Heart right ventricle (tissue), 16 donors: ENCODE data around the gene BIN1. TPM values are rescaled to one million over a fixed set of nuclear protein-coding genes. Genes with fewer than 3 reads are reported as not detected.
A peak's percentile ranks its signal among the peaks of the same experiment; 100 is the strongest.

Source experiments
- ATAC-seq, 8 donors: fragments of 200-7000 bp; cut with Tn5 transposase; one replicate each; pipeline ENCODE4 v1.9.1; 2020; ENCODE audit warnings: mild to moderate bottlenecking in 8 of 8, moderate library complexity in 8 of 8, moderate number of reproducible peaks in 1 of 8
- DNase-seq, 2 donors: peaks; one replicate each; pipeline ENCODE4 v3.0.0-alpha.2; 2020
- H3K27ac ChIP-seq, 10 donors: fragments of 200-600 bp; sonication (generic) in 2 of 10; one replicate each; pipeline versions ENCODE4 v1.5.0 to v1.8.0; 2020 to 2022; ENCODE audit warnings: mild to moderate bottlenecking in 3 of 10
- H3K27me3 ChIP-seq, 7 donors: fragments of 200-600 bp; one replicate each; pipeline ENCODE4 v1.8.0; 2021 to 2022; ENCODE audit warnings: mild to moderate bottlenecking in 2 of 7
- H3K36me3 ChIP-seq, 9 donors: fragments of 200-600 bp; sonication (generic) in 1 of 9; one replicate each; pipeline versions ENCODE4 v1.5.0 to v1.8.0; 2020 to 2022; ENCODE audit warnings: mild to moderate bottlenecking in 2 of 9
- H3K4me1 ChIP-seq, 9 donors: fragments of 200-600 bp; sonication (generic) in 1 of 9; one replicate each; pipeline versions ENCODE4 v1.5.0 to v1.8.0; 2020 to 2022; ENCODE audit warnings: mild to moderate bottlenecking in 4 of 9
- H3K4me3 ChIP-seq, 10 donors: fragments of 200-600 bp; sonication (generic) in 2 of 10; one replicate each; pipeline versions ENCODE4 v1.5.0 to v1.8.0; 2020 to 2022; ENCODE audit warnings: mild to moderate bottlenecking in 7 of 10, moderate library complexity in 2 of 10
- H3K9me3 ChIP-seq, 11 donors: fragments of 200-600 bp in 10 of 11; sonication (generic) in 2 of 11; one replicate each; pipeline versions ENCODE4 v1.5.0 to v1.8.0; 2013 to 2022; ENCODE audit warnings: mild to moderate bottlenecking in 2 of 11, control low read depth in 1 of 11, moderate library complexity in 1 of 11
- WGBS, 2 donors: extraction: QIAGEN DNeasy Blood & Tissue Kit; methylation state at CpG; one replicate each; pipeline ENCODE4 v1.1.7; 2013; ENCODE audit warnings: inconsistent platforms in 1 of 2; 5-methylcytosine and 5-hydroxymethylcytosine counted together
- intact Hi-C, 10 donors: fragments of 100-400 bp; cut with DNase I; formaldehyde crosslinking; loops; one replicate each; pipeline versions ENCODE4 v1.11.1 to v1.14.2; 2022
- polyA plus RNA-seq, 2 donors: library from polyadenylated mRNA; stranded (reverse); fragments of 200-250 nt; gene quantifications; one replicate each; pipeline ENCODE4 v1.2.3, GENCODE V29; 2013
- total RNA-seq, 10 donors: library from RNA; stranded (reverse); fragmentation: NEBNext Ultra II Directional in 3 of 10; extraction: Animal tissue kit (Norgen Biotek cat#: 25700) in 3 of 10; gene quantifications; one replicate each; pipeline versions ENCODE4 v1.2.1 to v1.2.4, GENCODE V29; 2021 to 2023
- TF ChIP-seq, protein P1 (sequence below), 9 donors: fragments of 200-600 bp; sonication (generic) in 2 of 9; IDR thresholded peaks; one replicate each; pipeline versions ENCODE4 v1.5.0 to v1.8.0; 2021 to 2022; ENCODE audit warnings: antibody characterized with exemption in 9 of 9, mild to moderate bottlenecking in 5 of 9, moderate library complexity in 1 of 9
- donor health status: Arrhythmogenic right ventricular cardiomyopathy.
- donor health status: ischemic (EF 13 %, LVEDD 7.1; RV severe dilation, severe dysfunction).
- donor health status: healthy with polysubstance abuse.
- donor health status: DM: no; HTN: yes; CAD: no.
- donor health status: DM: no; HTN: no; CAD: no.
- donor health status: ischemic (EF 25% LVEDD 6.9; RV normal size, moderate dysfunction).
- donor health status: ischemic (EF 25% LVEDD 5.7; RV mildly dilated, moderate dysfunction).
- donor health status: healthy.
- donor health status: DM: yes; HTN: yes; CAD: no.
- donor health status: Ischemic cardiomyopathy.
- donor health status: ischemic (EF 35%, LVEDD 5.7; RV mildly dilated, moderate dysfunction).
- donor health status: nonischemic (EF 11% LVEDD 7.7; RV severe dilation, severe dysfunction).
- donor health status: DM: yes; HTN: yes; CAD: no.
- donor health status: PGD.
- donor health status: ischemic (EF 29% LVEDD 5.4; RV normal size, mild dysfunction).
- donor health status: nonischemic (EF 23%, LVEDD 6.1; RV moderate dilation, normal function).

BIN1 gene
- total and polyA plus RNA-seq, 12 donors = 8.4 to 21.7 (median 16.0) TPM

DNA sequence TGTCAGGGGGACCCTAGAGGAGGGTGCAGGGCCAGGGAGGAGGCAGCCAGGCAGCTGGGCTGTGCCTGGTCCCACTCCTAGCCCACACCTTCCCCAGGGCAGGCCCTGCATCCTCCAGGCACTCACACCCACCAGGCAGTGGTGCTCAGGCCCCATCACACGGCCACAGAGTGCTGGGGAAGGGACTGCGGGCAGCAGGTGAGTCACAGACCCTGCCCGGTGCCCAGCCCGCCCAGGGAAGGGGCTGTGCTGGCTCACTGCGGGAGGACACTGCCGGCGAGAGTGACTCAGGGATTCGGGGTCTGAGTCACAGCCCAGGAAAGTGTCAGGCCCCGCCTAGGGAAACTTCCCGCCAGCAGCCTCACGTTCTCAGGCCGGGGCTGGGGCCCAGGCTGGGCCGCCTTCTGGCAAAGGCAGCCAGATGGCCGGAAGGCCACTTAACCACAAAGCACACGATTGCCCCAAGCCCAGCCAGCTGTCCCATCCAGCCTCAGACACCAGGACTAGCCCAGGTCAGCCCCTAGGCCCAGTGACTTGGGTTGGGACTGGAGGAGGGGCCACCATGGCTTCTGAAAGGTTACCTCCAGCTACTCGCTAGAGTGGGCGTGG, 42.2 kb downstream of the BIN1 start:
- peak overlapping the region in 2 of 10 donors; percentile 5 to 22 for H3K4me3 ChIP-seq
- DNase-seq = peak; percentile 86 to 87
- H3K9me3 ChIP-seq = no peaks in the 10 kb centered on the region
- peak overlapping the region in 9 of 10 donors; percentile 38 to 76 (median 63) for H3K27ac ChIP-seq
- peaks cover 0 to 55% (median 33%) of the 10 kb centered on the region in 9 donors for H3K4me1 ChIP-seq
- WGBS, 2 donors = 27 to 35% methylated on average over 17 of the region's 17 CpGs
- intact Hi-C loops = loop anchor here in 4 of 10 donors (5.0 to 10.0 kb wide), 3 partner anchors 43 to 230 kb away; partner anchors contain the start of genes BIN1 (in 2 of the 4) and ERCC3 (in 2 of the 4)
- no peaks in the 10 kb centered on the region for H3K27me3 ChIP-seq
- TF ChIP-seq, protein P1, sequence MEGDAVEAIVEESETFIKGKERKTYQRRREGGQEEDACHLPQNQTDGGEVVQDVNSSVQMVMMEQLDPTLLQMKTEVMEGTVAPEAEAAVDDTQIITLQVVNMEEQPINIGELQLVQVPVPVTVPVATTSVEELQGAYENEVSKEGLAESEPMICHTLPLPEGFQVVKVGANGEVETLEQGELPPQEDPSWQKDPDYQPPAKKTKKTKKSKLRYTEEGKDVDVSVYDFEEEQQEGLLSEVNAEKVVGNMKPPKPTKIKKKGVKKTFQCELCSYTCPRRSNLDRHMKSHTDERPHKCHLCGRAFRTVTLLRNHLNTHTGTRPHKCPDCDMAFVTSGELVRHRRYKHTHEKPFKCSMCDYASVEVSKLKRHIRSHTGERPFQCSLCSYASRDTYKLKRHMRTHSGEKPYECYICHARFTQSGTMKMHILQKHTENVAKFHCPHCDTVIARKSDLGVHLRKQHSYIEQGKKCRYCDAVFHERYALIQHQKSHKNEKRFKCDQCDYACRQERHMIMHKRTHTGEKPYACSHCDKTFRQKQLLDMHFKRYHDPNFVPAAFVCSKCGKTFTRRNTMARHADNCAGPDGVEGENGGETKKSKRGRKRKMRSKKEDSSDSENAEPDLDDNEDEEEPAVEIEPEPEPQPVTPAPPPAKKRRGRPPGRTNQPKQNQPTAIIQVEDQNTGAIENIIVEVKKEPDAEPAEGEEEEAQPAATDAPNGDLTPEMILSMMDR (IDR thresholded peaks at IDR 0.05) = peak in 2 of 9 donors; percentile 11 to 21
- ATAC-seq = peak; percentile 86 to 93 (median 89)
- H3K36me3 ChIP-seq = peaks cover 0 to 33% (median 0%) of the 10 kb centered on the region in 9 donors

DNA sequence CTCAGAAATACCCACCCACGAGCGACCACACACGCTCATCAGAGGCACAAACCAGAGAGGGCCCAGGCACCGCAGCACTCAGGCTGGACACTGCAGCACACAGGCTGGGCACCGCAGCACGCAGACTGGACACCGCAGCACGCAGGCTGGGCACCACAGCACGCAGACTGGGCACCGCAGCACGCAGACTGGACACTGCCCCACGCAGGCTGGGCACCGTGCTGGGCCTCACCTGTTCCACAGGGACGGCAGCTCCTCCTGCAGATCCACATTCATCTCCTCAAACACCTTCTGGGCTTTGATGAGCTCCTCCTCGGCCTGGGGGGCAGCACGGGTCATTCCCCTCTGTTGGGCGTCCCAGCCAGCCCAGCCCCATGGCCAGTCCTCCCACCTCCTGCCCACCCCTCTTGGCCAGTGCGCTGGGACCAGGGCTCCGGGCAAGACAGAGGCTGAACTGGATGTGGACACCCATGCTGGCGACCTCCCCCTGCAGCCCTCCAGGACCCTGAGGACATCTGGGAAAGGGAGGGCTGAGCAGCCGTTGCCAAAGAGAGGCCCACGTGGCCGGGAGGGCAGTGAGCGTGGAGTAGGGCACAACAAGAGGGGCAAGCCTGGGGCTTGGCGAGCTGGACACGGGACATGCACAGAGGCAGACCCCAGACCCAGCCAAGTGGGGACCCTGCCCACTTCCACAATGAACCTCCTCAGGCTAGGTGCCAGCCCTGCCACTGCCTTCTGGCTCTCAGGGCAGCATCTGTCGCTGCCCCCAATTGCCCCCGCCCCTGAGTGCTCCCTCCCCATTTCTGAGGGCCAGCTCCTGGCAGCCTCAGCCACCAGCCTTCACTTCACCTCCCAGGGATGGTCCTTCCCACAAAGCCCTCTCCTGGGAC, 43.0 kb downstream of the BIN1 start:
- ATAC-seq (no peak), DNase-seq (no peak)
- peaks cover 0 to 29% (median 0%) of the 10 kb centered on the region in 9 donors for H3K36me3 ChIP-seq
- no peaks in the 10 kb centered on the region for H3K9me3 ChIP-seq
- no peaks in the 10 kb centered on the region for H3K27me3 ChIP-seq
- WGBS, 2 donors = 93 to 95% methylated on average over 28 of the region's 28 CpGs
- TF ChIP-seq, protein P1 (IDR thresholded peaks at IDR 0.05) = no peak
- H3K27ac ChIP-seq = peak overlapping the region in 9 of 10 donors; percentile 38 to 76 (median 59)
- intact Hi-C loops = loop anchor here in 3 of 10 donors (10.0 kb wide), 2 partner anchors 111 to 231 kb away; partner anchors contain the start of gene ERCC3 (in 2 of the 3)
- peaks cover 0 to 55% (median 33%) of the 10 kb centered on the region in 9 donors for H3K4me1 ChIP-seq
- peak overlapping the region in 1 of 10 donors; percentile 5 for H3K4me3 ChIP-seq

DNA sequence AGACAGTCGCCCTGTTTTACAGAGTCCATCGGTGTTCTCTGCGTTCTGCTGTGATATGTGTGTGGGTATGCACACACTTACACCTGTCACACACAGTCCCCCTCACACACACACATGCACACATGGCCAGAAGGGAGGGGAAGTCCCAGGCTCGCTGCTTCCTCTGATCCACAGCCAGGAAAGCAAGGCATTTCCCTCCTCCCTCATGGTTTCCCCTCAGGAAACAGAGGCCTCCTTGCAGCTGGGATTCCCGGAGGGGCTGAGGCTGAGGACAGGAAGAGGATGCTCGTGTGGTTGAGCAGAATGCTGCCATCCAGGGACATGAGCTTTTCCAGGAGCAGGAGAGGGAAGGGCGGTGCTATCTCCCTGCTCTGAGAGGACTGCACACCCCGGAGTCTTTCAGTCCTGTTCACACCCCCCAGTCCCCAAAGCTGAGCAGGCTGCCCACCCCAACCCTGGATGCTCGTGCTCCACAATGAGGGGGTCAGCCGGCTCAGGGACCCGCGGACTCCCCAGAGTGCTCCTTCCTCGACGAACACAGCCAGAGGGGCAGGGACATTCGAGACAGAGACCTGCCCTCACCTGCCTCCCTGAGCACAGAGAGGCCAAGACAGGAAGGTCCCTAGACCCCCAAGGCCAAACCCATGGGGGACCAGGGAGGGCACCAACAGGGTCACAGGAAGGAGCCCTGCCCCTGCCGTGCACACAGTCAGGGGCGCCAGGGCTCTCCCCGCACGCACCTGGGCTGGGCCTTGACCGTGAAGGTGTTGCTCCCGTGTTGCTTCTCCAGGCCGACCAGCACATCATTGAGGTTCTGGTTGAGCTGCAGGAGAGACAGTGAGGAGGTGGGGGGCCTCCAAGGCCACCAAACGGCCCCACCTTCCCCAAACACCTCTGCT, 45.3 kb downstream of the BIN1 start:
- Histone ChIP-seq H3K27me3 (no peaks in the 10 kb centered on the region), H3K4me1 (peaks cover 0 to 38% (median 28%) of the 10 kb centered on the region in 9 donors), H3K27ac (peak overlapping the region in 2 of 10 donors; percentile 3 to 20), H3K9me3 (no peaks in the 10 kb centered on the region), H3K36me3 (peaks cover 0 to 25% (median 0%) of the 10 kb centered on the region in 9 donors), H3K4me3 (no peak overlapping the region)
- WGBS, 2 donors = 63 to 74% methylated on average over 23 of the region's 23 CpGs
- ATAC-seq = peak in 5 of 8 donors; percentile 3 to 43 (median 19)
- peak in 1 of 2 donors; percentile 57 for DNase-seq
- TF ChIP-seq, protein P1 (IDR thresholded peaks at IDR 0.05) = no peak
- intact Hi-C loops = loop anchor here in 3 of 10 donors (10.0 kb wide), 2 partner anchors 113 to 233 kb away; partner anchors contain the start of gene ERCC3 (in 2 of the 3)
